GM18519 (cell line): ENCODE measurements around the gene CRYZ.

Source experiments
- ATAC-seq: cut with Tn5 transposase; IDR thresholded peaks from one replicate; pipeline ENCODE4 v1.9.1; 2021; ENCODE audit warnings: mild to moderate bottlenecking, moderate library complexity; ENCODE audit not compliant: unreplicated experiment, low FRiP score

CRYZ gene

GRCh38 chr1:74732071-74732946 lies 541 bp downstream of the CRYZ start:
- ATAC-seq = peak; percentile 1

GRCh38 chr1:74731399-74732052 lies 1.3 kb downstream of the CRYZ start:
- ATAC-seq = no peak

- ATAC-seq = no peak
These were observed 2.9 kb downstream of the CRYZ start for GRCh38 chr1:74729741-74730478.

GRCh38 chr1:74728736-74729135 lies 4.1 kb downstream of the CRYZ start:
- ATAC-seq = no peak

GRCh38 chr1:74726063-74726462 lies 6.8 kb downstream of the CRYZ start:
- ATAC-seq = no peak

- no peak for ATAC-seq
These were observed 15.2 kb downstream of the CRYZ start for GRCh38 chr1:74717626-74718025.

GRCh38 chr1:74716822-74717221 lies 16.0 kb downstream of the CRYZ start:
- ATAC-seq = no peak

- ATAC-seq = no peak
These were observed 17.0 kb downstream of the CRYZ start for GRCh38 chr1:74715806-74716205.

- no peak for ATAC-seq
These were observed 17.7 kb downstream of the CRYZ start for GRCh38 chr1:74715236-74715502.

GRCh38 chr1:74714429-74715235 lies 18.2 kb downstream of the CRYZ start:
- ATAC-seq = peak; percentile 54

GRCh38 chr1:74713849-74714248 lies 19.0 kb downstream of the CRYZ start:
- no peak for ATAC-seq

- no peak for ATAC-seq
These were observed 20.0 kb downstream of the CRYZ start for GRCh38 chr1:74712881-74713280.

GRCh38 chr1:74703386-74704182 lies 29.3 kb downstream of the CRYZ start:
- no peak for ATAC-seq

- ATAC-seq = no peak
These were observed 33.5 kb downstream of the CRYZ start for GRCh38 chr1:74699331-74699730.

- ATAC-seq = no peak
These were observed 35.0 kb downstream of the CRYZ start for GRCh38 chr1:74697832-74698231.

- no peak for ATAC-seq
These were observed 39.4 kb downstream of the CRYZ start for GRCh38 chr1:74693473-74693872.

GRCh38 chr1:74690909-74691308 lies 41.9 kb downstream of the CRYZ start:
- no peak for ATAC-seq

- no peak for ATAC-seq
These were observed 42.5 kb downstream of the CRYZ start for GRCh38 chr1:74690364-74690696.

GRCh38 chr1:74689621-74690363 lies 43.1 kb downstream of the CRYZ start:
- ATAC-seq = peak; percentile 75
